Mesenchymal stem cell (in vitro differentiated cells and primary cell): Measurements from ENCODE around the gene CALB2.
A peak's percentile ranks its signal among the peaks of the same experiment; 100 is the strongest.

Experiments
- DNase-seq: peaks from one replicate; pipeline ENCODE4 v3.0.0-alpha.2; 2013
- H2AFZ ChIP-seq: one replicate; pipeline ENCODE4 v1.6.1; 2013; ENCODE audit warnings: low read depth, mild to moderate bottlenecking, control low read depth, inconsistent platforms, low read length, moderate library complexity
- H2AK5ac ChIP-seq: 2 replicates; pipeline ENCODE4 v1.6.1; 2013; ENCODE audit warnings: low read length, moderate library complexity, mild to moderate bottlenecking, inconsistent platforms; ENCODE audit not compliant: severe bottlenecking
- H2BK120ac ChIP-seq: one replicate; pipeline ENCODE4 v1.6.1; 2013; ENCODE audit warnings: low read depth, mild to moderate bottlenecking, inconsistent platforms, low read length, moderate library complexity
- H2BK12ac ChIP-seq, 2 experiments: one replicate each; pipeline ENCODE4 v1.6.1; 2013; ENCODE audit warnings: inconsistent platforms in 2 of 2, low read length in 2 of 2, mild to moderate bottlenecking in 2 of 2, moderate library complexity in 2 of 2, control low read depth in 1 of 2
- H2BK15ac ChIP-seq: one replicate; pipeline ENCODE4 v1.6.1; 2013; ENCODE audit warnings: mild to moderate bottlenecking, low read depth, inconsistent platforms; ENCODE audit not compliant: poor library complexity, severe bottlenecking
- H2BK5ac ChIP-seq: 2 replicates; pipeline ENCODE4 v1.6.1; 2013; ENCODE audit warnings: low read depth, mild to moderate bottlenecking, low read length, control low read depth, inconsistent platforms; ENCODE audit not compliant: poor library complexity, severe bottlenecking
- H3K14ac ChIP-seq, 2 experiments: one replicate each; pipeline ENCODE4 v1.6.1; 2013; ENCODE audit warnings: inconsistent platforms in 2 of 2, low read length in 2 of 2, control low read depth in 1 of 2, mild to moderate bottlenecking in 1 of 2, moderate library complexity in 1 of 2
- H3K18ac ChIP-seq, 2 experiments: one replicate each; pipeline ENCODE4 v1.6.1; 2013; ENCODE audit warnings: inconsistent platforms in 2 of 2, low read length in 2 of 2, control low read depth in 1 of 2, low read depth in 1 of 2, mild to moderate bottlenecking in 1 of 2
- H3K23ac ChIP-seq, 2 experiments: one replicate each; pipeline ENCODE4 v1.6.1; 2013; ENCODE audit warnings: inconsistent platforms in 2 of 2, low read length in 2 of 2, mild to moderate bottlenecking in 2 of 2, moderate library complexity in 2 of 2, control low read depth in 1 of 2
- H3K27ac ChIP-seq: 2 replicates; pipeline ENCODE4 v1.5.1; 2013; ENCODE audit warnings: mild to moderate bottlenecking, moderate library complexity, low read length, control low read depth, inconsistent platforms; ENCODE audit not compliant: poor library complexity, severe bottlenecking
- H3K27me3 ChIP-seq, 2 experiments: 2 replicates each; pipeline versions ENCODE4 v1.6.1 to v1.7.0; 2013; ENCODE audit warnings: low read length in 2 of 2, mild to moderate bottlenecking in 2 of 2, moderate library complexity in 2 of 2, control low read depth in 1 of 2, inconsistent platforms in 1 of 2; ENCODE audit not compliant: control insufficient read depth in 1 of 2, insufficient read depth in 1 of 2
- H3K36me3 ChIP-seq, 2 experiments: 2 replicates each; pipeline versions ENCODE4 v1.6.1 to v1.7.0; 2013; ENCODE audit warnings: low read length in 2 of 2, control low read depth in 1 of 2, inconsistent platforms in 1 of 2, low read depth in 1 of 2, mild to moderate bottlenecking in 1 of 2; ENCODE audit not compliant: insufficient read depth in 2 of 2, control insufficient read depth in 1 of 2
- H3K4ac ChIP-seq, 2 experiments: one replicate each; pipeline ENCODE4 v1.6.1; 2013; ENCODE audit warnings: inconsistent platforms in 2 of 2, low read length in 2 of 2, mild to moderate bottlenecking in 2 of 2, moderate library complexity in 2 of 2, control low read depth in 1 of 2, low read depth in 1 of 2
- H3K4me1 ChIP-seq: 2 replicates; pipeline ENCODE4 v1.6.1; 2013; ENCODE audit warnings: low read depth, low read length, control low read depth; ENCODE audit not compliant: control insufficient read depth, insufficient read depth
- H3K4me2 ChIP-seq: 2 replicates; pipeline ENCODE4 v1.6.1; 2013; ENCODE audit warnings: low read length, mild to moderate bottlenecking, inconsistent platforms; ENCODE audit not compliant: poor library complexity, severe bottlenecking
- H3K4me3 ChIP-seq, 2 experiments: 2 replicates each; pipeline versions ENCODE4 v1.5.1 to v1.7.0; 2013; ENCODE audit warnings: low read length in 2 of 2, mild to moderate bottlenecking in 2 of 2, control low read depth in 1 of 2, low read depth in 1 of 2; ENCODE audit not compliant: insufficient read depth in 1 of 2
- H3K79me1 ChIP-seq: replicated peaks from 2 replicates; pipeline ENCODE4 v1.6.1; 2013; ENCODE audit warnings: mild to moderate bottlenecking, control low read depth, low read length, inconsistent platforms; ENCODE audit not compliant: poor library complexity, severe bottlenecking
- H3K9ac ChIP-seq: 2 replicates; pipeline ENCODE4 v1.7.0; 2013; ENCODE audit warnings: mild to moderate bottlenecking, low read length, moderate library complexity
- H3K9me3 ChIP-seq: 2 replicates; pipeline ENCODE4 v1.7.0; 2013; ENCODE audit warnings: mild to moderate bottlenecking, low read length; ENCODE audit not compliant: control insufficient read depth
- H4K8ac ChIP-seq: one replicate; pipeline ENCODE4 v1.6.1; 2013; ENCODE audit warnings: inconsistent platforms, mild to moderate bottlenecking, low read length, moderate library complexity
- H4K91ac ChIP-seq: one replicate; pipeline ENCODE4 v1.6.1; 2013; ENCODE audit warnings: mild to moderate bottlenecking, low read length, inconsistent platforms
- WGBS: methylation state at CpG from one replicate; pipeline ENCODE4 v1.1.7; 2013; ENCODE audit warnings: mixed read lengths; 5-methylcytosine and 5-hydroxymethylcytosine counted together

CALB2 gene

GRCh38 chr16:71424626-71425025 lies 66.1 kb downstream of the CALB2 start:
- Histone ChIP-seq H4K8ac (no peak overlapping the region), H2BK12ac (no peak overlapping the region), H2AFZ (no peak overlapping the region), H3K18ac (no peak overlapping the region), H3K4me1 (peaks cover 7% of the 10 kb centered on the region), H3K4me3 (no peak overlapping the region), H3K27ac (no peak overlapping the region), H3K4me2 (no peak overlapping the region), H2BK5ac (no peak overlapping the region), H2AK5ac (no peak overlapping the region), H3K36me3 (no peaks in the 10 kb centered on the region), H3K79me1 (no peaks in the 10 kb centered on the region), H2BK120ac (no peak overlapping the region), H3K4ac (no peak overlapping the region), H4K91ac (no peak overlapping the region), H3K27me3 (peaks cover 33% of the 10 kb centered on the region in 2 experiments), H3K23ac (no peak overlapping the region), H2BK15ac (no peak overlapping the region), H3K9me3 (no peaks in the 10 kb centered on the region), H3K14ac (no peak overlapping the region), H3K9ac (no peak overlapping the region)
- 45% methylated on average over 4 of the region's 6 CpGs for WGBS
- DNase-seq: no peak

GRCh38 chr16:71425746-71426068 lies 67.2 kb downstream of the CALB2 start:
- peaks cover 30% of the 10 kb centered on the region in 2 experiments for H3K27me3 ChIP-seq
- no peak overlapping the region for H3K18ac ChIP-seq
- no peak overlapping the region for H4K8ac ChIP-seq
- peak overlapping the region; percentile 27 to 66 for H3K4me3 ChIP-seq
- H2AFZ ChIP-seq: no peak overlapping the region
- no peak overlapping the region for H2BK12ac ChIP-seq
- WGBS: 3% methylated on average over 18 of the region's 18 CpGs
- no peak overlapping the region for H2AK5ac ChIP-seq
- no peak overlapping the region for H3K4ac ChIP-seq
- no peak overlapping the region for H3K23ac ChIP-seq
- H2BK120ac ChIP-seq: no peak overlapping the region
- no peak overlapping the region for H4K91ac ChIP-seq
- H3K27ac ChIP-seq: no peak overlapping the region
- no peak overlapping the region for H2BK5ac ChIP-seq
- H3K9me3 ChIP-seq: no peaks in the 10 kb centered on the region
- no peak overlapping the region for H2BK15ac ChIP-seq
- H3K4me2 ChIP-seq: peak overlapping the region; percentile 32
- H3K4me1 ChIP-seq: peaks cover 7% of the 10 kb centered on the region
- H3K14ac ChIP-seq: no peak overlapping the region
- no peaks in the 10 kb centered on the region for H3K79me1 ChIP-seq
- DNase-seq: no peak
- no peaks in the 10 kb centered on the region for H3K36me3 ChIP-seq
- H3K9ac ChIP-seq: no peak overlapping the region

DNA sequence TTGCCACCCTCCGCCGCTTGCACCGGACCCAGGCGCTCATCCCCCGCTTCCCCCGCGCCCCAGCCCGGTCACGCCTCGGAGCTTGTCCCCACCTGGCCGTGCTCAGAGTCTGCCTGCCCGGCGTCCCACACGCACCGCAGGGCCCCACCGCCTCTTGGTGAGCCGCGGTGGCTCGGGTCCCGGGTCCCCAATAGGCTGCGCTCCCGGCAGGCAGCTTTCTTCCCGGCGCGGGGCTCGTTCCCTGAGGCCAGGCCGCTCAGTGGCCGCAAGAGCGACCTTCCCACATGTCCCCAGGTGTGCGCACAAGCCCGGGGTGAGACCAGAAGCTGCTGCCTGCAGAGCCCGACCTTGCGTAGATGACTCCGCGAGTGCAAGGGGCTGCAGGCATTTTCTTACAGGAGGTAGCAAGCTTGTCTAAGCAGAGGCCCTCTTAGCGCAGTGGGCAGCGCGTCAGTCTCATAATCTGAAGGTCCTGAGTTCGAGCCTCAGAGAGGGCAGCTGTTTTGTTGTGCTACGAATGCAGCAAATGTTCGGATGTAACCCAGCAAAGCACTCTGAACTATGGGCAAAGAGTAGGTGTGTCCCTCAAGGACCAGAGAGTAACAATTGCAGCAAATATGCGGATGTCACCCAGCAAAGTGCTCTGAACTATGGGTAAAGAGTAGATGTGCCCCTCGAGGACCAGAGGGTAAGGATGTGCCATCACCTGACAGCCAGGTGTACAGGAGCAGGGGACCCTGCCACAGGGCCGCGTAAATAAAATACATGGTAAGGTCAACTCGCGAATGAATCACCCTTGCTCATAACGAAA lies 67.8 kb downstream of the CALB2 start:
- peak; percentile 86 for DNase-seq
- H2BK5ac ChIP-seq: no peak overlapping the region
- H3K9ac ChIP-seq: no peak overlapping the region
- H3K79me1 ChIP-seq: no peaks in the 10 kb centered on the region
- no peak overlapping the region for H4K8ac ChIP-seq
- H2BK120ac ChIP-seq: no peak overlapping the region
- H2AK5ac ChIP-seq: no peak overlapping the region
- H2BK12ac ChIP-seq: no peak overlapping the region
- H3K36me3 ChIP-seq: no peaks in the 10 kb centered on the region
- H3K4me2 ChIP-seq: peak overlapping the region; percentile 32
- H3K4ac ChIP-seq: no peak overlapping the region
- no peak overlapping the region for H3K27ac ChIP-seq
- no peak overlapping the region for H3K23ac ChIP-seq
- H3K14ac ChIP-seq: no peak overlapping the region
- H3K4me1 ChIP-seq: peaks cover 7% of the 10 kb centered on the region
- no peaks in the 10 kb centered on the region for H3K9me3 ChIP-seq
- H3K27me3 ChIP-seq: peaks cover 33% of the 10 kb centered on the region in 2 experiments
- peak overlapping the region; percentile 27 to 66 for H3K4me3 ChIP-seq
- H4K91ac ChIP-seq: no peak overlapping the region
- H2AFZ ChIP-seq: no peak overlapping the region
- H2BK15ac ChIP-seq: no peak overlapping the region
- WGBS: 1% methylated on average over 48 of the region's 48 CpGs
- H3K18ac ChIP-seq: no peak overlapping the region

DNA sequence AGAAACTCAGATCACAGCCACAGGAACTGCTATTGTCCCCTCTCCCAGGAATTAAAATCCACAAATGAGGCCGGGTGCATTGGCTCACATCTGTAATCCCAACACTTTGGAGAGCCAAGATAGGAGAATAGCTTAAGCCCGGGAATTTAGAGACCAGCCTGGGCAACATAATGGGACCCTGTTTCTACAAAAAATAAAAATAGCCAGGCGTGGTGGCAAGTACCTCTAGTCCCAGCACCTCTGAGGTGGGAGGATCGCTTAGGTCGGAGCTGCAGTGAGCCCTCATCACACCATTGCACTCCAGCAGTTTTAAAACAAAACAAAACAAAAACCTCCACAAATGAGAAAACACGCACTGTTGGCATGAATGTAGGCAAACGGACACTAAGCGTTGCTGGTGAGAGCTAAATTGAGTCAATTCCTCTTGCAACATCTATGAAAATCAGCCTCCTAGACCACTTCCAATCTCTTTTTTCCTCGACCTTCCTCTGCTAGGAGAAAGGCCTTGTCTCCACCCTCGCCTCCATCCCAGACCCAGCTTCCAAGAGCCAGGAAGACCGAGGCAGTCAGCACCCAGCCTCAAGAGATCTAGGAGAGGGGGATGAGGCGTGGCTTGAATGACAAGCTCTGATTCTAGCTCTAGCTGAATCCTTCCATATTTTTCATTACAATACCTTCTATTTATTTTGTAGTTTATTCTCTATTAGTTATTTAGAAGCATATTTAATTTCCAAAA lies 68.5 kb downstream of the CALB2 start:
- Histone ChIP-seq H3K4me3 (peak overlapping the region in 1 of 2 experiments; percentile 66), H3K79me1 (no peaks in the 10 kb centered on the region)
- WGBS: 56% methylated on average over 9 of the region's 12 CpGs

More for the DNA sequence above, 68.5 kb downstream of the CALB2 start:
- no peak overlapping the region for H2BK15ac ChIP-seq
- no peak overlapping the region for H3K18ac ChIP-seq
- no peak overlapping the region for H3K14ac ChIP-seq
- no peak overlapping the region for H3K23ac ChIP-seq
- peaks cover 33 to 34% of the 10 kb centered on the region in 2 experiments for H3K27me3 ChIP-seq
- H3K4me2 ChIP-seq: no peak overlapping the region
- no peak overlapping the region for H3K4ac ChIP-seq
- H3K36me3 ChIP-seq: no peaks in the 10 kb centered on the region
- no peak overlapping the region for H2BK5ac ChIP-seq
- H3K9ac ChIP-seq: no peak overlapping the region
- H2BK12ac ChIP-seq: no peak overlapping the region
- no peak overlapping the region for H2BK120ac ChIP-seq
- DNase-seq: no peak
- peaks cover 7% of the 10 kb centered on the region for H3K4me1 ChIP-seq
- no peak overlapping the region for H4K91ac ChIP-seq
- H4K8ac ChIP-seq: no peak overlapping the region
- H2AK5ac ChIP-seq: no peak overlapping the region
- H3K9me3 ChIP-seq: no peaks in the 10 kb centered on the region
- H3K27ac ChIP-seq: no peak overlapping the region
- no peak overlapping the region for H2AFZ ChIP-seq
